Right lobe of liver (tissue), 6 donors: ENCODE results near the gene WWP2. TPM values are rescaled to one million over a fixed set of nuclear protein-coding genes. Genes with fewer than 3 reads are reported as not detected.
"Not testable (repeated sequence)": the region's sequence is repeated elsewhere in the genome, so short reads cannot be mapped to it uniquely, and the experiment has no call there.

ENCODE experiments used
- ATAC-seq, 4 donors: fragments of 200-7000 bp; cut with Tn5 transposase; one replicate each; pipeline ENCODE4 v1.9.1; 2020; ENCODE audit warnings: mild to moderate bottlenecking in 4 of 4, moderate library complexity in 4 of 4
- DNase-seq, 3 donors: peaks; one replicate each; pipeline ENCODE4 v3.0.0-alpha.2; 2020
- H3K27ac ChIP-seq, 3 donors: fragments of 200-600 bp; one replicate each; pipeline ENCODE4 v1.8.0; 2022
- H3K27me3 ChIP-seq, 2 donors: fragments of 200-600 bp; one replicate each; pipeline ENCODE4 v1.8.0; 2022
- H3K36me3 ChIP-seq, 4 donors: fragments of 200-600 bp; sonication (generic) in 1 of 4; one replicate each; pipeline versions ENCODE4 v1.5.1 to v1.8.0; 2017 to 2022; ENCODE audit warnings: control low read depth in 1 of 4
- H3K4me1 ChIP-seq, 4 donors: fragments of 200-600 bp; sonication (generic) in 1 of 4; one replicate each; pipeline versions ENCODE4 v1.5.1 to v1.8.0; 2017 to 2022; ENCODE audit warnings: control low read depth in 1 of 4
- H3K4me3 ChIP-seq, 3 donors: fragments of 200-600 bp; one replicate each; pipeline ENCODE4 v1.8.0; 2022
- H3K9me3 ChIP-seq, 4 donors: fragments of 200-600 bp; sonication (generic) in 1 of 4; one replicate each; pipeline versions ENCODE4 v1.5.1 to v1.8.0; 2017 to 2022; ENCODE audit warnings: control low read depth in 1 of 4
- CTCF ChIP-seq, 4 donors: fragments of 200-600 bp in 3 of 4; fragments of 450-650 bp in 1 of 4; IDR thresholded peaks; one replicate each; pipeline versions ENCODE4 v1.5.1 to v1.8.0; 2016 to 2022; ENCODE audit warnings: antibody characterized with exemption in 4 of 4, mild to moderate bottlenecking in 2 of 4
- POLR2A ChIP-seq: fragments of 450-650 bp; IDR thresholded peaks from one replicate; pipeline ENCODE4 v1.6.1; 2017; ENCODE audit warnings: antibody characterized with exemption, mild to moderate bottlenecking
- WGBS: methylation state at CpG from one replicate; pipeline ENCODE4 v1.1.6; 2018; ENCODE audit warnings: low coverage, low lambda C conversion rate; ENCODE audit not compliant: insufficient coverage; ENCODE audit errors: missing lambda C conversion rate; 5-methylcytosine and 5-hydroxymethylcytosine counted together
- intact Hi-C, 2 donors: fragments of 100-400 bp; cut with DNase I; formaldehyde crosslinking; loops; one replicate each; pipeline versions ENCODE4 v1.11.2 to v1.14.1; 2022
- total RNA-seq, 6 experiments: library from RNA; depleted of rRNA in 2 of 6; stranded (reverse); fragments of >200 nt in 2 of 6; fragmentation: NEBNext Ultra II Directional in 3 of 6; extraction: Animal tissue kit (Norgen Biotek cat#: 25700) in 3 of 6; gene quantifications; one replicate each; pipeline versions ENCODE4 v1.1.0 to v1.2.4, GENCODE V29; 2016 to 2023
- donor health status: DM: no; HTN: yes; CAD: no.
- donor health status: DM: no; HTN: no; CAD: no.
- donor health status: DM: no; HTN: no; CAD: no.
- donor health status: DM: no; HTN: yes; CAD: no.
- donor health status: DM: no; HTN: yes; CAD: no.

Gene WWP2
- total RNA-seq, 6 experiments from 2014 or later, result 18.1 to 24.6 (median 22.4) TPM

- intact Hi-C loops, result loop anchor here in 1 of 2 donors (10.0 kb wide), 1 partner anchor 359 kb away; no protein-coding TSS in a partner anchor
- peaks cover 4 to 23% (median 9%) of the 10 kb centered on the region in 4 donors for H3K36me3 ChIP-seq
- H3K9me3 ChIP-seq, result no peaks in the 10 kb centered on the region
- H3K4me3 ChIP-seq, result peak overlapping the region; percentile 66 to 89 (median 82)
- peak overlapping the region; percentile 24 to 59 (median 34) for H3K27ac ChIP-seq
- H3K27me3 ChIP-seq, result no peaks in the 10 kb centered on the region
- 19% methylated on average over 4 of the region's 4 CpGs for WGBS
- no peak for ATAC-seq
- DNase-seq, result no peak
- no peak for TF ChIP-seq POLR2A
- no peak for TF ChIP-seq CTCF (IDR thresholded peaks at IDR 0.05)
- H3K4me1 ChIP-seq, result peaks cover 0 to 11% (median 3%) of the 10 kb centered on the region in 4 donors
Observed at GRCh38 chr16:69754143-69754468, 8.0 kb upstream of the WWP2 start.

- ATAC-seq (peak; percentile 98 to 99 (median 99)), DNase-seq (peak; percentile 97 to 98 (median 97))
- Histone ChIP-seq H3K4me1 (peaks cover 0 to 11% (median 3%) of the 10 kb centered on the region in 4 donors), H3K27me3 (no peaks in the 10 kb centered on the region), H3K27ac (peak within 1 kb of the TSS; percentile 24 to 59 (median 34)), H3K36me3 (peaks cover 0 to 18% (median 6%) of the 10 kb centered on the region in 4 donors), H3K4me3 (peak within 1 kb of the TSS; percentile 66 to 89 (median 82)), H3K9me3 (no peaks in the 10 kb centered on the region)
- intact Hi-C loops, result loop anchor here in 1 of 2 donors (10.0 kb wide), 1 partner anchor 360 kb away; no protein-coding TSS in a partner anchor
- WGBS, result 0% methylated on average over 23 of the region's 58 CpGs
- TF ChIP-seq CTCF (IDR thresholded peaks at IDR 0.05), result peak in 3 of 4 donors; percentile 96 to 100 (median 98)
- peak; percentile 64 for TF ChIP-seq POLR2A
Observed at GRCh38 chr16:69754469-69755310, 7.4 kb upstream of the WWP2 start, which contains the start of gene NOB1. TSS of gene NOB1 (minus strand) at chr16:69754926. CDS start at chr16:69754910, 16 bp downstream.

- WGBS, result 74% methylated on average over 10 of the region's 10 CpGs
- intact Hi-C loops, result loop anchor here in 1 of 2 donors (10.0 kb wide), 1 partner anchor 362 kb away; no protein-coding TSS in a partner anchor
- DNase-seq, result no peak
- H3K4me1 ChIP-seq, result peaks cover 0 to 13% (median 5%) of the 10 kb centered on the region in 4 donors
- H3K4me3 ChIP-seq, result no peak overlapping the region
- H3K9me3 ChIP-seq, result no peaks in the 10 kb centered on the region
- no peak for ATAC-seq
- H3K27ac ChIP-seq, result no peak overlapping the region
- TF ChIP-seq CTCF (IDR thresholded peaks at IDR 0.05), result no peak
- no peak for TF ChIP-seq POLR2A
- no peaks in the 10 kb centered on the region for H3K27me3 ChIP-seq
- no peaks in the 10 kb centered on the region for H3K36me3 ChIP-seq
Observed at GRCh38 chr16:69756705-69757104, 5.4 kb upstream of the WWP2 start.

GRCh38 chr16:69757375-69757774 lies 4.8 kb upstream of the WWP2 start:
- H3K9me3 ChIP-seq, ATAC-seq, H3K4me3 ChIP-seq, DNase-seq, H3K27me3 ChIP-seq, H3K27ac ChIP-seq, H3K36me3 ChIP-seq: not testable (repeated sequence)
- 76% methylated on average over 13 of the region's 13 CpGs for WGBS
- peaks cover 0 to 16% (median 8%) of the 10 kb centered on the region in 4 donors for H3K4me1 ChIP-seq
- intact Hi-C loops, result loop anchor here in 1 of 2 donors (10.0 kb wide), 1 partner anchor 363 kb away; no protein-coding TSS in a partner anchor
